Measurements from ENCODE around the gene CFAP65. TPM values are rescaled to one million over a fixed set of nuclear protein-coding genes. Genes with fewer than 3 reads are reported as not detected.
A peak's percentile ranks its signal among the peaks of the same experiment; 100 is the strongest.

CFAP65 gene
- total and polyA plus RNA-seq, 2 of the 13 experiments (the other 11 are each of a cell fraction or from before 2014, with no cell fraction given), result 0.05 TPM; not detected in 1

DNA sequence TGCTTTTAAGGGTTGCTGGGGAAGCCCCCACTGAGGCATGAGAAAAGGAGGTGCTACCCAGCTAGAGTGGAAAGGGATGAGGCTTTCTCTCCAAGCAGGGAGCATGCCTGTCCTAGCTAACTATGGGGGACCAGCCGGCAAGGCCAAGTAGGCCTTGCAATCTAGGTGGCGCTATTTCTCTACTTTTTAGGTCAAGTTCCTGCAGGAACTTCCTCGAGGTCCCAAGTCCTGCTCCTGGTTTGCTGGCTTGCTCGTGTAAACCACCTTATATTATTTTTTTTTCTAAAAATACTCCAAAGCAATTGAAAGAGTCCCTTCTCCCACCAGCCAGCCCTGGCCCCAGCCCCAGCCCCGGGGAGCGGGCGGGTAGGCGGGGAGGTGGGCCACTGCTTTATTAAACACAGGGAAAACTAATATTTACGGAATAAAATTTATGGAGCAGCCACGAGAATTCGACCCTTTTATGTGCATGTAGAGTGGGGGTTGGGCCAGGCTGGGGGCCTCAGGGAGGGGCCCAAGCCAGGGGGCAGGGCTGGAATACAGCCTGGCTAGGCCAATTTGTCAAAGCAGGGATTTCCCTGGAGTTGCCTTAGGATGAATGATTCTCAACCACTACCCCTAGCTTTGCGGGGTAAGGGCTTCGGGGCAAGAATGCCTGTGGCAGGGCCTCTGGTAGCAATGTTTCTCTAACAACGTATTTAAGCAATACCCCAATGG, 32.3 kb upstream of the CFAP65 start (continued):
- TF ChIP-seq KLF6 (CRISPR knock-in tag; IDR thresholded peaks at IDR 0.05), result 0 out of 2 replicates have a peak, but pooled peaks have one; percentile 17
- TF ChIP-seq ZNF563 (CRISPR knock-in tag; IDR thresholded peaks at IDR 0.05), result no peak
- no peak for TF ChIP-seq SOX13 (IDR thresholded peaks at IDR 0.05)
- TF ChIP-seq SOX13 (CRISPR knock-in tag; conservative IDR thresholded peaks at IDR 0.05 in 1 of 2, IDR thresholded peaks at IDR 0.05 in 1 of 2), result peak in 1 of 2 experiments; percentile 28; a peak in 1 of 4 replicates
- no peak for TF ChIP-seq U2AF1 (optimal IDR thresholded peaks at IDR 0.05; ENCODE audit: low read depth, low read length)
- no peak for TF ChIP-seq MXI1 (IDR thresholded peaks at IDR 0.05; ENCODE audit: borderline replicate concordance, low read depth, low read length)
- TF ChIP-seq, protein P1, sequence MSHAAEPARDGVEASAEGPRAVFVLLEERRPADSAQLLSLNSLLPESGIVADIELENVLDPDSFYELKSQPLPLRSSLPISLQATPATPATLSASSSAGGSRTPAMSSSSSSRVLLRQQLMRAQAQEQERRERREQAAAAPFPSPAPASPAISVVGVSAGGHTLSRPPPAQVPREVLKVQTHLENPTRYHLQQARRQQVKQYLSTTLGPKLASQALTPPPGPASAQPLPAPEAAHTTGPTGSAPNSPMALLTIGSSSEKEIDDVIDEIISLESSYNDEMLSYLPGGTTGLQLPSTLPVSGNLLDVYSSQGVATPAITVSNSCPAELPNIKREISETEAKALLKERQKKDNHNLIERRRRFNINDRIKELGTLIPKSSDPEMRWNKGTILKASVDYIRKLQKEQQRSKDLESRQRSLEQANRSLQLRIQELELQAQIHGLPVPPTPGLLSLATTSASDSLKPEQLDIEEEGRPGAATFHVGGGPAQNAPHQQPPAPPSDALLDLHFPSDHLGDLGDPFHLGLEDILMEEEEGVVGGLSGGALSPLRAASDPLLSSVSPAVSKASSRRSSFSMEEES (CRISPR knock-in tag; IDR thresholded peaks at IDR 0.05), result no peak
- peak; percentile 91 for TF ChIP-seq STAG1 (CRISPR knock-in tag; IDR thresholded peaks at IDR 0.05)
- TF ChIP-seq, protein P2, sequence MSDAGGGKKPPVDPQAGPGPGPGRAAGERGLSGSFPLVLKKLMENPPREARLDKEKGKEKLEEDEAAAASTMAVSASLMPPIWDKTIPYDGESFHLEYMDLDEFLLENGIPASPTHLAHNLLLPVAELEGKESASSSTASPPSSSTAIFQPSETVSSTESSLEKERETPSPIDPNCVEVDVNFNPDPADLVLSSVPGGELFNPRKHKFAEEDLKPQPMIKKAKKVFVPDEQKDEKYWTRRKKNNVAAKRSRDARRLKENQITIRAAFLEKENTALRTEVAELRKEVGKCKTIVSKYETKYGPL (CRISPR knock-in tag; IDR thresholded peaks at IDR 0.05), result no peak
- TF ChIP-seq MLXIP (CRISPR knock-in tag; IDR thresholded peaks at IDR 0.05; ENCODE audit: borderline replicate concordance), result no peak
- no peak; the same call in 1 of the 2 replicates for TF ChIP-seq ZMAT3 (CRISPR knock-in tag; conservative IDR thresholded peaks at IDR 0.05)
- TF ChIP-seq ZNF451 (CRISPR knock-in tag; IDR thresholded peaks at IDR 0.05), result 0 out of 2 replicates have a peak, but pooled peaks have one; percentile 25
- TF ChIP-seq ZNF234 (CRISPR knock-in tag; conservative IDR thresholded peaks at IDR 0.05), result no peak
- 0 out of 2 replicates have a peak, but pooled peaks have one; percentile 34 for TF ChIP-seq HIVEP1 (CRISPR knock-in tag; IDR thresholded peaks at IDR 0.05)
- TF ChIP-seq ZNF768 (CRISPR knock-in tag; IDR thresholded peaks at IDR 0.05), result no peak
- TF ChIP-seq KMT2B (CRISPR knock-in tag; IDR thresholded peaks at IDR 0.05), result peak; percentile 43; the same call in 1 of the 2 replicates
- TF ChIP-seq TEAD2 (CRISPR knock-in tag; IDR thresholded peaks at IDR 0.05), result no peak
- TF ChIP-seq MED13 (CRISPR knock-in tag; IDR thresholded peaks at IDR 0.05), result no peak
- no peak for TF ChIP-seq CENPT (CRISPR knock-in tag; IDR thresholded peaks at IDR 0.05; ENCODE audit: low read depth)
- no peak; the same call in 1 of the 2 replicates for TF ChIP-seq TFAP4 (IDR thresholded peaks at IDR 0.05; ENCODE audit: borderline replicate concordance, low read depth)
- TF ChIP-seq BCL3 (CRISPR knock-in tag; IDR thresholded peaks at IDR 0.05), result no peak; the same call in 1 of the 2 replicates
- no peak for TF ChIP-seq NCOA1 (CRISPR knock-in tag; IDR thresholded peaks at IDR 0.05)

Data from HepG2 (cell line).